Measurements from ENCODE around the gene RBM14.

GRCh38 chr11:66637557-66638176 is 21.2 kb downstream of the RBM14 start:
- TF ChIP-seq TCF12 (IDR thresholded peaks at IDR 0.05; ENCODE audit: low read depth, low read length) (no peak), GABPA (IDR thresholded peaks at IDR 0.05; ENCODE audit: low read depth) (no peak), POLR2AphosphoS5 (IDR thresholded peaks at IDR 0.05; ENCODE audit: low read length) (no peak; the same call in 1 of the 2 replicates), CTCF (IDR thresholded peaks at IDR 0.05 in 2 of 3, conservative IDR thresholded peaks at IDR 0.05 in 1 of 3; ENCODE audit: control insufficient read depth in 2 of 3, extremely low read depth in 1 of 3, insufficient read depth in 1 of 3, low read depth in 3 of 3, low read length in 3 of 3) (no peak), YY1 (IDR thresholded peaks at IDR 0.05; ENCODE audit: low read depth, low read length) (no peak), POLR2A (IDR thresholded peaks at IDR 0.05; ENCODE audit: low read depth, low read length) (no peak)
